ENCODE data around the gene SDK1.
"Not testable (repeated sequence)": the region's sequence is repeated elsewhere in the genome, so short reads cannot be mapped to it uniquely, and the experiment has no call there.

The SDK1 gene

DNA sequence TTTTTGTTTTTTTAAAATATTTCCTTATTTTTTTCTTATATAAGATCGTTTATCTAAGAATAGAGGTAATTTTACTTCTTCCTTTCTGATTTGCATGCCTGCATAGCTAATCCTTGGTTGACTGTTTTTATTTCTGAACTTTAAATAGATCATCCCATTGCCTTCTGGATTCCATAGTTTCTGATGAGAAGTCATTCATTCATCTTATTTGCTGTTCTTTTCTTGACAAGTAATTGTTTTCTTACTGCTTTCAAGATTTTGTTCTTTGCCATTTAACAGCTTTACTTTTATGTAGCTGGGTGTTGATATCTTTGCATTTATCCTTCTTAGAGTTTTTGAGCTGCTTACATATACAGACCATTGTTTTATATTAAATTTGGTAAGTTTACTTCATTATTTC is 437.9 kb downstream of the SDK1 start:
- TF ChIP-seq, protein P1, sequence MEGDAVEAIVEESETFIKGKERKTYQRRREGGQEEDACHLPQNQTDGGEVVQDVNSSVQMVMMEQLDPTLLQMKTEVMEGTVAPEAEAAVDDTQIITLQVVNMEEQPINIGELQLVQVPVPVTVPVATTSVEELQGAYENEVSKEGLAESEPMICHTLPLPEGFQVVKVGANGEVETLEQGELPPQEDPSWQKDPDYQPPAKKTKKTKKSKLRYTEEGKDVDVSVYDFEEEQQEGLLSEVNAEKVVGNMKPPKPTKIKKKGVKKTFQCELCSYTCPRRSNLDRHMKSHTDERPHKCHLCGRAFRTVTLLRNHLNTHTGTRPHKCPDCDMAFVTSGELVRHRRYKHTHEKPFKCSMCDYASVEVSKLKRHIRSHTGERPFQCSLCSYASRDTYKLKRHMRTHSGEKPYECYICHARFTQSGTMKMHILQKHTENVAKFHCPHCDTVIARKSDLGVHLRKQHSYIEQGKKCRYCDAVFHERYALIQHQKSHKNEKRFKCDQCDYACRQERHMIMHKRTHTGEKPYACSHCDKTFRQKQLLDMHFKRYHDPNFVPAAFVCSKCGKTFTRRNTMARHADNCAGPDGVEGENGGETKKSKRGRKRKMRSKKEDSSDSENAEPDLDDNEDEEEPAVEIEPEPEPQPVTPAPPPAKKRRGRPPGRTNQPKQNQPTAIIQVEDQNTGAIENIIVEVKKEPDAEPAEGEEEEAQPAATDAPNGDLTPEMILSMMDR (IDR thresholded peaks at IDR 0.05; ENCODE audit: low read depth, low read length), result no peak
- DNase-seq, result no peak
- H3K4me3 ChIP-seq (ENCODE audit: low read depth, low read length), result no peak overlapping the region
- H3K9me3 ChIP-seq, result no peaks in the 10 kb centered on the region; the same call in 1 of the 2 replicates
- H3K27me3 ChIP-seq, result no peaks in the 10 kb centered on the region
- no peaks in the 10 kb centered on the region for H3K4me1 ChIP-seq
- H3K36me3 ChIP-seq, result no peaks in the 10 kb centered on the region

DNA sequence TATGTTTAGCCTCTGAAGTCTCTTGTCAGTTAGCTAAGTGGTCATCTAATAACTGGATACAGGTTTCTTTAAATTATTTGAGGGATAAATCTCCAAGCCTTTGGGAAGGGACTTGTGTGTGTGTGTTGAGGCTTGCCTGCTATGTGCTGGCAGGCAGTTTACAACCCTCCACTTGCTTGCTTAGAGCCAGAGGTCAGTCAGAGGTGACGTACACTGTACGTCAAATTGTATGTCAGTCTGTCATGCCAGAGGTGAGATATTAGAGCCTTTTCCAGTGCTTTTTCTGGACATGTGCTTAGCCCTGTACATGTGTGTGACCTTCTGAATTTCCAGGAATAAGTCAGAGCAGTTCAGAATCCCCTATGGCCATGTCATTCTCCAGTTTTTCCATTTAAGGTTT is 438.9 kb downstream of the SDK1 start:
- no peak for DNase-seq
- H3K27me3 ChIP-seq, result no peaks in the 10 kb centered on the region
- H3K4me3 ChIP-seq (ENCODE audit: low read depth, low read length), result no peak overlapping the region
- no peaks in the 10 kb centered on the region for H3K36me3 ChIP-seq
- no peaks in the 10 kb centered on the region for H3K4me1 ChIP-seq
- TF ChIP-seq, protein P1 (IDR thresholded peaks at IDR 0.05; ENCODE audit: low read depth, low read length), result no peak
- H3K9me3 ChIP-seq, result no peaks in the 10 kb centered on the region; the same call in 1 of the 2 replicates

DNA sequence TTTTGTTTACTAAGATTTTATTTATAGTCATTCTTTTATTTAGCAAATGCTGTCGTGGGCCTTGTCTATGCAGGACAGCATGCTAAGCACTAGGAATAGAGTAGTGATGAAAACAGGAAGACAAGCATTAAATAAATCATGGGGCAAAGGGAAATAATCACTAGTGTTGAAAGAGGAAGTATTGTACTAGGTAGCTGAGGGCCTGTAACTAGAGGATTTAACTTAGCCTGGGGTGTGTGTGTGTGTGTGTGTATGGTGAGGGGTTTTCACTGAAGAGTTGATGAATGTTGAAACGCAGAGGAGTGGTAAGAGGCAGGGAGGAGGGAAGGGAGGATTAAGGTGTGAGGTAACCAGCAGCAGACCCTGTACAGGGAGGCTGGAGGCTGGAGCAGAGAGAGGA is 446.4 kb downstream of the SDK1 start:
- Histone ChIP-seq H3K4me3 (ENCODE audit: low read depth, low read length) (no peak overlapping the region), H3K36me3 (no peaks in the 10 kb centered on the region), H3K9me3 (no peaks in the 10 kb centered on the region), H3K27me3 (no peaks in the 10 kb centered on the region), H3K4me1 (no peaks in the 10 kb centered on the region)
- TF ChIP-seq, protein P1 (IDR thresholded peaks at IDR 0.05; ENCODE audit: low read depth, low read length), result no peak
- no peak for DNase-seq

DNA sequence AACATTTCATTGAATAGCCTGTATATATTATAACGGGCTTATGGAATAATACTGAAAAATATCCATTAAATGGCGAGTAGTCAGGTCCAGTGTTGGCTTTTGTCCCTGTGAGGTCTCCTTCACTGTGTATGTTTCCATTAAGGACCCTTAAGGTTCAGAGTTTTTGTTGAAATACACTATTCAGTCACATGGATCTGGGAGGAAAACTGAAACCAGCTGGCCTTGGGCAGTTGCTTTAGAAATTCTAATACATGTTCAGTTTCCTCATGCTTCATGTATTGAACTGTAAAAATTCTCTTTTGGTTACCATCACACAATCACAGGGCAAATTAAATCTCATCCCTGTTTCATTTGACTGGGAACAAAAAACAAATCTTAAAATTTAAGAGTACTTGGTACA is 447.3 kb downstream of the SDK1 start:
- H3K4me3 ChIP-seq (ENCODE audit: low read depth, low read length), result no peak overlapping the region

DNA sequence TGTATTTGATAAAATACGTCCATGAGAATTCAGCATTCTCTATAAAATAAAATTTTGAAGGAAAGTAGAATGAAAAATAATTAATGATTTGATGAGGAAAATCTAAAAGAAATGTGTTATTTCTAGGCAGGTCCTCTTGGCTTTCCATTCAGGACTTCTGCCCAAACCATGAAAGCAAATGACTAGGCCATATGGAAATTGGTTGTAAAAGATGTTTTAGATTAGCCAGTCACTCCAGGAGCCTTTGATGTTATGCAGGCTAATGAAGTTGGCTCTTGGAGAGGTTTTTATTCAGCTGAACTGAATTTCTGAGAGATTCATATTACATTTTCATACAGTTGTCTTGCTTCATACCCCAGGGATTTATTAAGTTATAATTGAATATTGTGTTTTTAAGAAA is 452.8 kb downstream of the SDK1 start:
- Histone ChIP-seq H3K4me1 (no peaks in the 10 kb centered on the region), H3K4me3 (ENCODE audit: low read depth, low read length) (no peak overlapping the region), H3K27me3 (no peaks in the 10 kb centered on the region), H3K9me3 (no peaks in the 10 kb centered on the region), H3K36me3 (no peaks in the 10 kb centered on the region)
- TF ChIP-seq, protein P1 (IDR thresholded peaks at IDR 0.05; ENCODE audit: low read depth, low read length), result no peak
- DNase-seq, result no peak

More for the DNA sequence above, 447.3 kb downstream of the SDK1 start:
- DNase-seq, result no peak
- Histone ChIP-seq H3K9me3 (no peaks in the 10 kb centered on the region), H3K4me1 (no peaks in the 10 kb centered on the region), H3K27me3 (no peaks in the 10 kb centered on the region), H3K36me3 (no peaks in the 10 kb centered on the region)
- TF ChIP-seq, protein P1 (IDR thresholded peaks at IDR 0.05; ENCODE audit: low read depth, low read length), result no peak

DNA sequence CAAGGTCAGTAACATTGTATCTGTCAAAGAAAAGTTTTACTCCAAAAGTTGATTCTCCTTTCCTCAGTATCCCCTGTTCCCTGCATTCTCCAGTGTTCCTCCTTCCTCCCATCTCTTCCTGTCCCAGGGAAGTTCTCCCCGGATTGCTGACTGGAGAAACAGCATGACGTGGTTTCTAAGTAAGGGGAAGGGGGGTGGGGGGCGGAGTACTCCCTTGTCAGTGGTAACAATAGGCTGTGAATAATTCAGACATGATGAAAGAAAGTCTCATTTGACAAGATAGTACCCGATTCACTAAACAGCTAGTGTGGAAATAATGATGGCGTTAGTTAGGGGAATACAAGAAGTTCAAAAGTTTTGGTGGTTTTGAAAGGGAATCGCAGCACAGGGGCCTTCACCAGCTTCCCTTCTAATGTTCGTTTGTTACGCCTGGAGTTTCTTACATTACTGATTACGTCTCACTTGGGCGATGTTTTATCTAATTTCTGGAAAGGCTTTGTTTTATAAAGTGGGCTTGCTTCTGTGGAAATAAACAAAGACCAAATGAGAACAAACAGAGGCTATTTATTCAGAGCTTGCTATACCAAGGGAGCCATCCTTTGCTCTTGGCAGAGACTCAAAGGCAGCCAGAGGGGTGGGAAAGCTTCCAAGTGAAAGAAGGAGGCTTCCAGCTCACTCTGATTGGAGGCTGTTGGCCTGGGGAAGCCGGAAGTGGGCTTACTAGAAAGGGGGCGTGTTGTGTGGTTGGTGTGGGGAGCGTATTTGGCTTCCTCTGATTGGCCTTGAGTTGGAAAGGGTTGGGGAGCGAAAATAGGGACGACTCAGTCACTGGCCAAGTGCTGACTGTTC is 453.7 kb downstream of the SDK1 start:
- Histone ChIP-seq H3K27me3 (no peaks in the 10 kb centered on the region), H3K9me3 (no peaks in the 10 kb centered on the region), H3K36me3 (no peaks in the 10 kb centered on the region), H3K4me3 (ENCODE audit: low read depth, low read length) (no peak overlapping the region), H3K4me1 (no peaks in the 10 kb centered on the region)
- TF ChIP-seq, protein P1 (IDR thresholded peaks at IDR 0.05; ENCODE audit: low read depth, low read length), result no peak
- no peak for DNase-seq

DNA sequence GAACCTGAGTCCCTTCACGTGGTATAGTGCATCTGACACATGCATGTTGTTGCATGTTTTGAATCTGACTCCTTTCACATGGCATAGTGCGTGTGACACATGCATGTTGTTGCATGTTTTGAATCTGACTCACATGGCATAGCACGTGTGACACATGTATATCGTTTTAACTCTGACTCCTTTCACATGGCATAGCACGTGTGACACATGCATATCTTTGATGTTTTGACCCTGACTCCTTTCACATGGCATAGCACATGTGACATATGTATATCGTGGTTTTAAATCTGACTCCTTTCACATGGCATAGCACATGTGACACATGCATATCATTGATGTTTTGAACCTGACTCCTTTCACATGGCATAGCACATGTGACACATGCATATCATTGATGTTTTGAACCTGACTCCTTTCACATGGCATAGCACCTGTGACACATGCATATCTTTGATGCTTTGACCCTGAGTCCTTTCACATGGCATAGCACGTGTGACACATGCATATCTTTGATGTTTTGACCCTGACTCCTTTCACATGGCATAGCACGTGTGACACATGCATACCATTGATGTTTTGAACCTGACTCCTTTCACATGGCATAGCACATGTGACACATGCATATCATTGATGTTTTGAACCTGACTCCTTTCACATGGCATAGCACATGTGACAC is 454.9 kb downstream of the SDK1 start:
- not testable (repeated sequence) for H3K36me3 ChIP-seq; H3K9me3 ChIP-seq; H3K4me1 ChIP-seq; H3K4me3 ChIP-seq (ENCODE audit: low read depth, low read length); DNase-seq; H3K27me3 ChIP-seq
